ENCODE data around the gene NUDT22. TPM values are rescaled to one million over a fixed set of nuclear protein-coding genes. Genes with fewer than 3 reads are reported as not detected.

Gene NUDT22
- total RNA-seq, 1 donor from 2014 or later = 45.0 TPM

GRCh38 chr11:64246871-64247728 is 21.0 kb downstream of the NUDT22 start, which contains the start of gene PPP1R14B:
Gene PPP1R14B, minus strand, starts transcription at chr11:64246943. Its CDS starts 270 bp downstream, at chr11:64246673.
- intact Hi-C loops (cut with DNase I) = no loop called here
- Histone ChIP-seq H3K27ac (peak within 1 kb of the TSS; percentile 79), H3K4me1 (peaks cover 42% of the 10 kb centered on the region), H3K36me3 (peaks cover 13% of the 10 kb centered on the region), H3K4me3 (peak within 1 kb of the TSS; percentile 94), H3K27me3 (ENCODE audit: low read depth) (no peaks in the 10 kb centered on the region), H3K9me3 (no peaks in the 10 kb centered on the region)
- TF ChIP-seq CTCF (IDR thresholded peaks at IDR 0.05) = peak; percentile 21
- DNase-seq (peak; percentile 92), ATAC-seq (peak; percentile 80 to 86)

GRCh38 chr11:64247729-64248531 is 21.9 kb downstream of the NUDT22 start:
- TF ChIP-seq CTCF (IDR thresholded peaks at IDR 0.05) = no peak
- Histone ChIP-seq H3K4me3 (peak overlapping the region; percentile 94), H3K27ac (peak overlapping the region; percentile 79), H3K36me3 (peaks cover 13% of the 10 kb centered on the region), H3K27me3 (ENCODE audit: low read depth) (no peaks in the 10 kb centered on the region), H3K9me3 (no peaks in the 10 kb centered on the region), H3K4me1 (peaks cover 42% of the 10 kb centered on the region)
- intact Hi-C loops (cut with DNase I) = no loop called here
- peak in 1 of 2 donors; percentile 3 for ATAC-seq
- DNase-seq = no peak

GRCh38 chr11:64248578-64248977 is 22.5 kb downstream of the NUDT22 start:
- DNase-seq (no peak), ATAC-seq (no peak)
- Histone ChIP-seq H3K4me1 (peaks cover 45% of the 10 kb centered on the region), H3K36me3 (peaks cover 7% of the 10 kb centered on the region), H3K4me3 (no peak overlapping the region), H3K27ac (no peak overlapping the region), H3K27me3 (ENCODE audit: low read depth) (no peaks in the 10 kb centered on the region), H3K9me3 (no peaks in the 10 kb centered on the region)
- intact Hi-C loops (cut with DNase I) = no loop called here
- TF ChIP-seq CTCF (IDR thresholded peaks at IDR 0.05) = no peak

- no peak overlapping the region for H3K4me3 ChIP-seq
- no peak for DNase-seq
- H3K4me1 ChIP-seq = peaks cover 48% of the 10 kb centered on the region
- no peaks in the 10 kb centered on the region for H3K9me3 ChIP-seq
- TF ChIP-seq CTCF (IDR thresholded peaks at IDR 0.05) = no peak
- ATAC-seq = no peak
- no peak overlapping the region for H3K27ac ChIP-seq
- H3K27me3 ChIP-seq (ENCODE audit: low read depth) = no peaks in the 10 kb centered on the region
- intact Hi-C loops (cut with DNase I) = no loop called here
- peaks cover 3% of the 10 kb centered on the region for H3K36me3 ChIP-seq
Observed at GRCh38 chr11:64249038-64249437, 23.0 kb downstream of the NUDT22 start.

- Histone ChIP-seq H3K9me3 (no peaks in the 10 kb centered on the region), H3K36me3 (peaks cover 6% of the 10 kb centered on the region), H3K4me3 (no peak overlapping the region), H3K27me3 (ENCODE audit: low read depth) (no peaks in the 10 kb centered on the region), H3K27ac (no peak overlapping the region), H3K4me1 (peaks cover 46% of the 10 kb centered on the region)
- TF ChIP-seq CTCF (IDR thresholded peaks at IDR 0.05) = no peak
- intact Hi-C loops (cut with DNase I) = no loop called here
- ATAC-seq (no peak), DNase-seq (no peak)
Observed at GRCh38 chr11:64249563-64250414, 23.7 kb downstream of the NUDT22 start.
